DOHH2 (cell line): ENCODE results near the gene KAT2A.
A peak's percentile ranks its signal among the peaks of the same experiment; 100 is the strongest.

Source experiments
- H3F3A ChIP-seq: fragments of 200-600 bp; sonication (generic), shearing (Covaris generic); 2 replicates; pipeline ENCODE4 v1.6.0; 2016; ENCODE audit warnings: antibody characterized with exemption, mild to moderate bottlenecking; ENCODE audit not compliant: control insufficient read depth, insufficient read depth
- H3K27ac ChIP-seq: fragments of 200-600 bp; sonication (generic); 2 replicates; pipeline ENCODE4 v1.5.1; 2014; ENCODE audit warnings: low read depth, mild to moderate bottlenecking, low read length, moderate library complexity
- H3K27me3 ChIP-seq: fragments of 200-600 bp; sonication (generic); 2 replicates; pipeline ENCODE4 v1.6.1; 2014; ENCODE audit warnings: mild to moderate bottlenecking, low read length, mixed read lengths; ENCODE audit not compliant: control insufficient read depth
- H3K36me3 ChIP-seq: fragments of 200-600 bp; sonication (generic); 2 replicates; pipeline ENCODE4 v1.6.1; 2014; ENCODE audit warnings: mild to moderate bottlenecking, low read length, moderate library complexity, mixed read lengths; ENCODE audit not compliant: control insufficient read depth
- H3K4me1 ChIP-seq: fragments of 200-600 bp; sonication (generic); 2 replicates; pipeline ENCODE4 v1.6.1; 2014; ENCODE audit warnings: mild to moderate bottlenecking, low read length, mixed read lengths; ENCODE audit not compliant: control insufficient read depth
- H3K4me2 ChIP-seq: fragments of 200-600 bp; sonication (generic); 2 replicates; pipeline ENCODE4 v1.6.0; 2014; ENCODE audit warnings: mild to moderate bottlenecking, low read length, moderate library complexity
- H3K4me3 ChIP-seq: fragments of 200-600 bp; sonication (generic); 2 replicates; pipeline ENCODE4 v1.5.1; 2014; ENCODE audit warnings: mild to moderate bottlenecking, low read length, mixed read lengths
- H3K79me2 ChIP-seq: fragments of 200-600 bp; sonication (generic); 2 replicates; pipeline ENCODE4 v1.6.1; 2014; ENCODE audit warnings: mild to moderate bottlenecking, low read length, mixed read lengths; ENCODE audit not compliant: control insufficient read depth
- H3K9me2 ChIP-seq: fragments of 200-600 bp; sonication (generic); replicated peaks from 2 replicates; pipeline ENCODE4 v1.6.1; 2014; ENCODE audit warnings: mild to moderate bottlenecking, low read length, mixed read lengths; ENCODE audit not compliant: control insufficient read depth
- H3K9me3 ChIP-seq: fragments of 200-600 bp; sonication (generic); 2 replicates; pipeline ENCODE4 v1.6.1; 2014; ENCODE audit warnings: antibody characterized with exemption, low read length, mixed read lengths; ENCODE audit not compliant: control insufficient read depth, insufficient read depth
- H4K20me1 ChIP-seq: fragments of 200-600 bp; sonication (generic); 2 replicates; pipeline ENCODE4 v1.6.0; 2014; ENCODE audit warnings: low read depth, mild to moderate bottlenecking, antibody characterized with exemption, low read length, moderate library complexity; ENCODE audit not compliant: control insufficient read depth, insufficient read depth
- CTCF ChIP-seq: fragments of 200-600 bp; sonication (generic); IDR thresholded peaks from one replicate; pipeline ENCODE4 v1.5.1; 2014; ENCODE audit warnings: antibody characterized with exemption, mild to moderate bottlenecking, low read depth, low read length; ENCODE audit not compliant: poor library complexity, severe bottlenecking
- EZH2phosphoT487 ChIP-seq: fragments of 200-600 bp; sonication (generic); IDR thresholded peaks from 2 replicates; pipeline ENCODE4 v1.6.1; 2017; ENCODE audit warnings: borderline replicate concordance, mild to moderate bottlenecking, antibody characterized with exemption, low read length, moderate library complexity, mixed read lengths

The KAT2A gene

DNA sequence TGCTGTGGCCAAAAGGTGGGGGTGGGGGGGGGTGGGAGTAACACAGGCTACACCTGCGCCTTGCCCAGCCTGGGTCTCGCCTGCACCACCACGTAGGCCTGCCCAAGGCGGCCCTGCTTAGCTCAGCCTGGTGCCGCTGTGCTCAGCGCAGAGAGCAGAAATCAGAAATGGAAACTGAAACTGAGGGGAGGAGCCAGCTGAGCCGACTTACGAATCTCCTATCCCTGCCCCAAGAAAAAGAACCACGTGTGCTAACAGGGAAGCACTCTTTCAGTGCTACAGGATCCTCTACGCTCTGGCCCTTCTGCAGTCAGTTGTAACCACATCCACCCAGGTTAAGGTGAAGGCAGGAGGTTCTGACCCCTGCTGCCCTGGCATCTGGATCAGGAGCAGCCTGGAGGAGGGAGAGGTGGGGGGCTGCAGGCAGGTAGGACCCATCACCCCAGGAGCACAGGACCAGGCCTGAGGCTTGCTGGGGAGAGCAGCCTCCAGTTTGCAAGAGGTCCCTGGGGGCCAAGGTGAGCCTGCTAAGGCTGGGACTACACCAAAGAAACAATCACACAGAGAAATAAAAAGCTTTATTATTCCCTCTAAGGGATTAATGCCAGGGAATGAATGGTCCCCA lies 8.5 kb downstream of the KAT2A start, which contains the start of gene DHX58:
Gene DHX58, minus strand, starts transcription at position 163 of the 625 bp plus-strand sequence. CDS start 822 bp downstream, outside the sequence.
- H3K4me2 ChIP-seq: peak within 1 kb of the TSS; percentile 93
- no peaks in the 10 kb centered on the region for H3K9me3 ChIP-seq
- peaks cover 41% of the 10 kb centered on the region for H3K36me3 ChIP-seq
- H3K27me3 ChIP-seq: no peaks in the 10 kb centered on the region
- no peaks in the 10 kb centered on the region for H3K9me2 ChIP-seq
- no peaks in the 10 kb centered on the region for H3K79me2 ChIP-seq
- H4K20me1 ChIP-seq: no peaks in the 10 kb centered on the region
- H3F3A ChIP-seq: peaks cover 5% of the 10 kb centered on the region; the same call in 1 of the 2 replicates
- no peak for TF ChIP-seq EZH2phosphoT487
- TF ChIP-seq CTCF: no peak
- H3K4me3 ChIP-seq: peak within 1 kb of the TSS; percentile 69
- H3K4me1 ChIP-seq: peaks cover 44% of the 10 kb centered on the region
- H3K27ac ChIP-seq: peak within 1 kb of the TSS; percentile 68

DNA sequence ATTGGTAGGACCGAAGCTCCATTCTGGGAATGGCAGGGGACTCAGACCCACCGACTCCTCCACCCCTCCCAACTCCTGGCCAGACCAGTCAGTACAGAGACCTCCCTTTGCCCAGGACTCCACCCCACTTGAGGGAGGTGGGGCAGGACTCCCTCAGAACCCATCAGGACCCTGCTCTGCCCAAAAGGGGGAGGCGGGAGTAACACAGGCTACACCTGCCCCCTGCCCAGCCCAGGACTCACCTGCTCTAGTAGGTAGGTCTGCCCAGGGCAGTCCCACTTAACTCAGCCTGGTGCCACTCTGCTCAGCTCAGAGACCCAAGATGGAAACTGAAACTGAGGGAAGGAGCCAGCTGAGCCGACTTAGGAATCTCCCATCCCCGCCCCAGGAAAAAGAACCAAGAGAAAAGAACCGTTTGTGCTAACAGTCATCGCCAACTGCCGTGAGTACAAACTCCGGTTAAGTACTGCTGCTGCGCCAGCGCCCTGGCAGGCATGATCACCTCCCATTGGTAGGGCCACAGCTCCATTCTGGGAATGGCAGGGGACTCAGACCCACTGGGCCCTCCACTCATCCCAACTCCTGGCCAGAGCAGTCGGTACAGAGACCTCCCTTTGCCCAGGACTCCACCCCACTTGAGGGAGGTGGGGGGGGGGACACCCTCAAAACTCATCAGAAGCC lies 9.2 kb downstream of the KAT2A start:
- peak overlapping the region; percentile 34; the same call in 1 of the 2 replicates for H3K27ac ChIP-seq
- peaks cover 49% of the 10 kb centered on the region for H3K4me1 ChIP-seq
- H3K4me2 ChIP-seq: peak overlapping the region; percentile 93
- TF ChIP-seq CTCF: no peak
- TF ChIP-seq EZH2phosphoT487: no peak
- H3K9me3 ChIP-seq: no peaks in the 10 kb centered on the region
- H3K36me3 ChIP-seq: peaks cover 35% of the 10 kb centered on the region
- no peaks in the 10 kb centered on the region for H3K79me2 ChIP-seq
- H3K9me2 ChIP-seq: no peaks in the 10 kb centered on the region
- H4K20me1 ChIP-seq: no peaks in the 10 kb centered on the region
- peaks cover 5% of the 10 kb centered on the region; the same call in 1 of the 2 replicates for H3F3A ChIP-seq
- H3K27me3 ChIP-seq: no peaks in the 10 kb centered on the region
- peak overlapping the region; percentile 69 for H3K4me3 ChIP-seq

DNA sequence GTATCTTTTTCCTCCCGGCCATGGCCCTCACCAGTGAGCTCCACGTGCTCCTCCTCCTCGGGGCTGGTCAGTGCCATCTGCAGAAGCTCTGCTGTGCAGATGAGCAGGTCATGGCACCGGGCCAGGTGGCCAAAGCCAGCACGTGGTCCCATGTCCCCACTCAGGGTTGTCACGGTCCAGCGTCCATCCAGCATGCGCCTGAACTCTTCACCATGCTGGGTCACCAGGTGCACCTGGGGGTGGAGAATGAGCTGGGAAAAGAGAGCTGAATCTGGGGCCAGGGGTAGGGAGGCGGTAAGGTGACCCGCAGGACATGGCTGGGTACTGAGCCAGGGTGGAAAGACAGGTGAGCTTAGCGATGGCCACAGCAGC lies 9.9 kb downstream of the KAT2A start:
- Histone ChIP-seq H3K4me1 (peaks cover 44% of the 10 kb centered on the region), H3K4me3 (no peak overlapping the region), H3K79me2 (no peaks in the 10 kb centered on the region), H4K20me1 (no peaks in the 10 kb centered on the region), H3K27ac (no peak overlapping the region), H3K9me2 (no peaks in the 10 kb centered on the region), H3F3A (peaks cover 5% of the 10 kb centered on the region; the same call in 1 of the 2 replicates), H3K9me3 (no peaks in the 10 kb centered on the region), H3K27me3 (no peaks in the 10 kb centered on the region), H3K36me3 (peaks cover 30% of the 10 kb centered on the region), H3K4me2 (no peak overlapping the region)
- TF ChIP-seq CTCF (no peak), EZH2phosphoT487 (no peak)
